Bone marrow (tissue), 2 donors: Measurements from ENCODE around the gene SNRK.
A peak's percentile ranks its signal among the peaks of the same experiment; 100 is the strongest.

Source experiments
- DNase-seq, 2 donors: peaks; one replicate each; lab custom pipeline; 2025; lab: John Stamatoyannopoulos, UW

Gene SNRK

GRCh38 chr3:43273416-43273815 lies 12.9 kb upstream of the SNRK start:
- DNase-seq, result no peak

GRCh38 chr3:43279082-43279481 lies 7.3 kb upstream of the SNRK start:
- no peak for DNase-seq

GRCh38 chr3:43279532-43279931 lies 6.8 kb upstream of the SNRK start:
- DNase-seq, result no peak

GRCh38 chr3:43281020-43281419 lies 5.3 kb upstream of the SNRK start:
- no peak for DNase-seq

- DNase-seq, result no peak
Measured at GRCh38 chr3:43284171-43284570, 2.2 kb upstream of the SNRK start.

GRCh38 chr3:43285644-43286043 lies 696 bp upstream of the SNRK start:
- no peak for DNase-seq

- DNase-seq, result no peak
Measured at GRCh38 chr3:43286841-43287499, 630 bp downstream of the SNRK start.

- no peak for DNase-seq
Measured at GRCh38 chr3:43287500-43287873, 1.1 kb downstream of the SNRK start.

GRCh38 chr3:43288366-43288765 lies 2.0 kb downstream of the SNRK start:
- DNase-seq, result peak in 1 of 2 donors; percentile 48

- no peak for DNase-seq
Measured at GRCh38 chr3:43288850-43289249, 2.5 kb downstream of the SNRK start.

- no peak for DNase-seq
Measured at GRCh38 chr3:43289401-43289800, 3.1 kb downstream of the SNRK start.

GRCh38 chr3:43289841-43290470 lies 3.6 kb downstream of the SNRK start:
- no peak for DNase-seq

GRCh38 chr3:43290956-43291355 lies 4.6 kb downstream of the SNRK start:
- DNase-seq, result peak in 1 of 2 donors; percentile 52

- DNase-seq, result no peak
Measured at GRCh38 chr3:43291546-43291945, 5.2 kb downstream of the SNRK start.

GRCh38 chr3:43294975-43295374 lies 8.6 kb downstream of the SNRK start:
- DNase-seq, result no peak

- peak in 1 of 2 donors; percentile 90 for DNase-seq
Measured at GRCh38 chr3:43296565-43296964, 10.2 kb downstream of the SNRK start.

- no peak for DNase-seq
Measured at GRCh38 chr3:43298292-43298691, 12.0 kb downstream of the SNRK start.

- DNase-seq, result no peak
Measured at GRCh38 chr3:43298761-43299160, 12.4 kb downstream of the SNRK start.

- no peak for DNase-seq
Measured at GRCh38 chr3:43302116-43302880, 16.0 kb downstream of the SNRK start.

- no peak for DNase-seq
Measured at GRCh38 chr3:43304126-43304525, 17.8 kb downstream of the SNRK start.

GRCh38 chr3:43307226-43307625 lies 20.9 kb downstream of the SNRK start:
- DNase-seq, result no peak

- no peak for DNase-seq
Measured at GRCh38 chr3:43307649-43308048, 21.3 kb downstream of the SNRK start.
